ENCODE data around the gene LINGO1.

Gene LINGO1

DNA sequence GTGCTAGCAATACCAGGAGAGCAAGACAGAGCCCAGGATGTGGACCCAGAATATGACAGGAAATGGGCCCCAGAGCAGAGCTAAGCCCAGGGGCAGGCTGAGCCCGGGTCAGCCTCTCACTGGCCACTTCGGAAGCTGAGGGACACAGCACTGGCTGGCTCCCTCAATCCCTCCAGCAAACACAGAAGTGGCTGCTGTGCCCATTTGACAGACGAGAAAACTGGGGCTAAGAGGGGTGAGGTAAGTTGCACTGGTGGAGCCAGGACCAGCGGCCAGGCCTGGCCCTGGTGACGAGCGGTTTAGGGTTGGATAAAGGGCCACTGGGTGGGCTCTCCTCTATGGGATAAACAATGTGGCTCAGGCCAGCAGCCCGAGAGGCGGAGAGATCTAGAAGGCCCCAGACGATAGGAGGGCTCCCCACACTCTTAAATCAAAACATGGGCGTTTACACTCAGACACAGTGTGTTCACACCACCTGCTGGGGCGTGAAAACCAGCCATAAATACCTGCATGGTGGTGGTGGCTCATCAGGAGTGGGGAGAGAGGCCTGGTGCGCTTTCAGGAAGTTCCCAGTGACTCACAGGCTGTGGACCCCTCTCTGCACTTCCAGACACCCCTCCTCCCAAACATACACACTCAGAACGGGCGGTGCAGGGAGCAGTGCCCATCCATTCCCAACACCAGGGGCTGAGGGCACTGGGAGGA, 12.0 kb upstream of the LINGO1 start:
- DNase-seq: no peak
- Histone ChIP-seq H3K27ac (ENCODE audit: insufficient read depth, low read length, poor library complexity, severe bottlenecking) (no peak overlapping the region), H3K9me3 (ENCODE audit: control insufficient read depth, low read length) (no peaks in the 10 kb centered on the region), H3K36me3 (ENCODE audit: control insufficient read depth, insufficient read depth, low read length) (no peaks in the 10 kb centered on the region), H3K4me3 (ENCODE audit: insufficient read depth, low read depth, low read length, poor library complexity, severe bottlenecking) (no peak overlapping the region), H3K4me1 (ENCODE audit: control insufficient read depth, insufficient read depth, low read length, poor library complexity, severe bottlenecking) (no peaks in the 10 kb centered on the region), H3K27me3 (replicated peaks; ENCODE audit: control insufficient read depth, insufficient read depth, low read length, poor library complexity, severe bottlenecking) (no peaks in the 10 kb centered on the region)

DNA sequence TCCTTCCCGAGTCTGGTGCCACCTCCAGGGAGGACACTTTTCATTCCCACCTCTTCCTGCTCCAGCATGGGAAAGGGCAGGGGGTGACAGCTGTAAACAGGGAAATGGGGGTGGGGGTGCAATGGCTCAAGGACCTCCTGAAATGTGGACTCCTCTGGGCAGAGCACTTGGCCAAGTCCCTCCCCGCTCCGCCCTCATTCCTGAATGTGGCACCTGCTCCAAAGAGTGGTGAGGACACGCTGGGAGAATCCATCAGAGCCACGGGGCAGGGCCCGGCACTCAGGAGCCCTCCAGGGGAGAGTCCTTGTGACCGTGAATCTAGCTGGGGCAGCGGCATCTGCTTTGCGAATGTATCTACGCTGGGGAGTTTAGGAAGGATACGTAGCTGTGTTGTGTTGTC, 11.1 kb upstream of the LINGO1 start:
- H3K36me3 ChIP-seq (ENCODE audit: control insufficient read depth, insufficient read depth, low read length): no peaks in the 10 kb centered on the region
- H3K27me3 ChIP-seq (replicated peaks; ENCODE audit: control insufficient read depth, insufficient read depth, low read length, poor library complexity, severe bottlenecking): no peaks in the 10 kb centered on the region
- no peak overlapping the region for H3K27ac ChIP-seq (ENCODE audit: insufficient read depth, low read length, poor library complexity, severe bottlenecking)
- H3K9me3 ChIP-seq (ENCODE audit: control insufficient read depth, low read length): no peaks in the 10 kb centered on the region
- H3K4me3 ChIP-seq (ENCODE audit: insufficient read depth, low read depth, low read length, poor library complexity, severe bottlenecking): no peak overlapping the region
- H3K4me1 ChIP-seq (ENCODE audit: control insufficient read depth, insufficient read depth, low read length, poor library complexity, severe bottlenecking): no peaks in the 10 kb centered on the region
- no peak for DNase-seq

DNA sequence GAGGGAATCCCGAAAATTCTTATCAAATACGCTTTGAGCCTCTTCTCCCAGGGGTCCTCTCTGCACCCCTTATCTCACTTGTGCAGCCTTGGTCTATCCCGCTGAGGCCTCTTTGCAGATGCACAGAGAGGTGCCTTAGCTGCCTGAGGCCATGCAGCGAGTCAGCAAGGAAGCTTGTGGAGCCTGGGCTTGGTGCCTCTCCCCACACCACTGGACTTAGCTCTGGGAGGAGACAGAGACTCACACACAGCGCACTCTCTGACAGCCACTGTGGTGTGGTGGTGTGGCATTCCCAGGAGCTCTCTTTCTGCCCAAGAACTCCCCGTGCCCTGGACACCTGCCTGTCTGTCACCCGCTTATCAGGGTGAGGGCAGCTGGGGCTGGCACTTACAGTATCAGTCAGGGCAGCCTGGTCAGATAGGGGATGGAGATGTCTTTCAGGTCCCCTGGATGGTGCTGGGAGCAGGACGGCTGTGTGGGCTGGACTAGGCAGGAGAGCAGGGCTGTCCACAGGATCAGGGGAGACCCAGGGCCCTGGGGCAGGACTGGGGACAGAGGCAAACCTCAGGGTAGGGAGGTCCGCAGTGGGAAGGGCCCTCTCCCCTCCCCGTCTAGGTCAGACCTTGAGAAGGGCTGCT, 10.2 kb upstream of the LINGO1 start:
- DNase-seq: no peak
- H3K36me3 ChIP-seq (ENCODE audit: control insufficient read depth, insufficient read depth, low read length): no peaks in the 10 kb centered on the region
- H3K27me3 ChIP-seq (replicated peaks; ENCODE audit: control insufficient read depth, insufficient read depth, low read length, poor library complexity, severe bottlenecking): no peaks in the 10 kb centered on the region
- no peaks in the 10 kb centered on the region for H3K4me1 ChIP-seq (ENCODE audit: control insufficient read depth, insufficient read depth, low read length, poor library complexity, severe bottlenecking)
- H3K27ac ChIP-seq (ENCODE audit: insufficient read depth, low read length, poor library complexity, severe bottlenecking): no peak overlapping the region
- H3K4me3 ChIP-seq (ENCODE audit: insufficient read depth, low read depth, low read length, poor library complexity, severe bottlenecking): no peak overlapping the region
- H3K9me3 ChIP-seq (ENCODE audit: control insufficient read depth, low read length): no peaks in the 10 kb centered on the region

DNA sequence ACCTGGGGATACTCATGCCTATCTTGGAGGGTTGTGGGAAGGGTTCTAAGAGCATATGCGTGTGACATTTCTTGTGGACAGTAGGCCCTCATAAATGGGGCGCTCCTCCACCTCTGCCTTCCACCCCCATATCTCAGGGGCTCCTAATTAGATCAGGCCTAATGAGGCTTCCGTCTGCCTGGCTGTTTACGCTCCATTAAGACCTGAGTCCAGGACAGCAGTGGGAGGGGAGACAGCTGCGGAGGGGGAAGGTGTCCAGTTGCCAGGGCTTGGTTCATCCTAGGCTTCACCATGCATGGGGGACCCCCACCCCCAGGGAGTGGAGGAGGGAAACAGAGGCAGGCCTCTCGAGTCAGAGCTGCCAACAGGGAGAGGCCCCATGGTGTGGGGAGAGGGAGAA, 9.3 kb upstream of the LINGO1 start:
- no peak for DNase-seq

GRCh38 chr15:77640615-77641014, 7.9 kb upstream of the LINGO1 start:
- Histone ChIP-seq H3K36me3 (ENCODE audit: control insufficient read depth, insufficient read depth, low read length) (no peaks in the 10 kb centered on the region), H3K27ac (ENCODE audit: insufficient read depth, low read length, poor library complexity, severe bottlenecking) (no peak overlapping the region), H3K4me1 (ENCODE audit: control insufficient read depth, insufficient read depth, low read length, poor library complexity, severe bottlenecking) (no peaks in the 10 kb centered on the region), H3K27me3 (replicated peaks; ENCODE audit: control insufficient read depth, insufficient read depth, low read length, poor library complexity, severe bottlenecking) (peaks cover 4% of the 10 kb centered on the region), H3K4me3 (ENCODE audit: insufficient read depth, low read depth, low read length, poor library complexity, severe bottlenecking) (no peak overlapping the region), H3K9me3 (ENCODE audit: control insufficient read depth, low read length) (no peaks in the 10 kb centered on the region)
- no peak for DNase-seq

More for the DNA sequence above, 9.3 kb upstream of the LINGO1 start:
- Histone ChIP-seq H3K27me3 (replicated peaks; ENCODE audit: control insufficient read depth, insufficient read depth, low read length, poor library complexity, severe bottlenecking) (no peaks in the 10 kb centered on the region), H3K4me3 (ENCODE audit: insufficient read depth, low read depth, low read length, poor library complexity, severe bottlenecking) (no peak overlapping the region), H3K4me1 (ENCODE audit: control insufficient read depth, insufficient read depth, low read length, poor library complexity, severe bottlenecking) (no peaks in the 10 kb centered on the region), H3K27ac (ENCODE audit: insufficient read depth, low read length, poor library complexity, severe bottlenecking) (no peak overlapping the region), H3K36me3 (ENCODE audit: control insufficient read depth, insufficient read depth, low read length) (no peaks in the 10 kb centered on the region), H3K9me3 (ENCODE audit: control insufficient read depth, low read length) (no peaks in the 10 kb centered on the region)

DNA sequence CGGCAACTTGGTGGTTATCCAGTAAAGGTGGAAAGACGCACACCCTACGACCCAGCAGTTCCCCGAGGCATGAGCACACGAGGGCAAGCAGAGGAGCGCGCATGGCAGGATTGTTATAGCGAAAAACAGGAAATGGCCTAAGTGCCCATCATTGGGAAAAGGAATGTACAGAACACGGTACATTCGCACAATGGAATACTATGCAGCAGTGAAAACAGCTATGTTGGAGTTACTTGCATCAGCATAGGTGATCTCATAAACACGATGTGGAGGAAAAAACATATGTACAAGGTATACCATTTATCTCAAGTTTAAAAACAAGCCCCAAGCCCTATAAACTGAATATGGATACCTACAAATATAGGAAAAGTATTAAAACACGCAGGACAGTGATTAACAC, 6.7 kb upstream of the LINGO1 start:
- DNase-seq: no peak
- peaks cover 5% of the 10 kb centered on the region for H3K27me3 ChIP-seq (replicated peaks; ENCODE audit: control insufficient read depth, insufficient read depth, low read length, poor library complexity, severe bottlenecking)
- no peaks in the 10 kb centered on the region for H3K36me3 ChIP-seq (ENCODE audit: control insufficient read depth, insufficient read depth, low read length)
- no peaks in the 10 kb centered on the region for H3K9me3 ChIP-seq (ENCODE audit: control insufficient read depth, low read length)
- no peak overlapping the region for H3K27ac ChIP-seq (ENCODE audit: insufficient read depth, low read length, poor library complexity, severe bottlenecking)
- peaks cover 4% of the 10 kb centered on the region for H3K4me1 ChIP-seq (ENCODE audit: control insufficient read depth, insufficient read depth, low read length, poor library complexity, severe bottlenecking)
- no peak overlapping the region for H3K4me3 ChIP-seq (ENCODE audit: insufficient read depth, low read depth, low read length, poor library complexity, severe bottlenecking)

DNA sequence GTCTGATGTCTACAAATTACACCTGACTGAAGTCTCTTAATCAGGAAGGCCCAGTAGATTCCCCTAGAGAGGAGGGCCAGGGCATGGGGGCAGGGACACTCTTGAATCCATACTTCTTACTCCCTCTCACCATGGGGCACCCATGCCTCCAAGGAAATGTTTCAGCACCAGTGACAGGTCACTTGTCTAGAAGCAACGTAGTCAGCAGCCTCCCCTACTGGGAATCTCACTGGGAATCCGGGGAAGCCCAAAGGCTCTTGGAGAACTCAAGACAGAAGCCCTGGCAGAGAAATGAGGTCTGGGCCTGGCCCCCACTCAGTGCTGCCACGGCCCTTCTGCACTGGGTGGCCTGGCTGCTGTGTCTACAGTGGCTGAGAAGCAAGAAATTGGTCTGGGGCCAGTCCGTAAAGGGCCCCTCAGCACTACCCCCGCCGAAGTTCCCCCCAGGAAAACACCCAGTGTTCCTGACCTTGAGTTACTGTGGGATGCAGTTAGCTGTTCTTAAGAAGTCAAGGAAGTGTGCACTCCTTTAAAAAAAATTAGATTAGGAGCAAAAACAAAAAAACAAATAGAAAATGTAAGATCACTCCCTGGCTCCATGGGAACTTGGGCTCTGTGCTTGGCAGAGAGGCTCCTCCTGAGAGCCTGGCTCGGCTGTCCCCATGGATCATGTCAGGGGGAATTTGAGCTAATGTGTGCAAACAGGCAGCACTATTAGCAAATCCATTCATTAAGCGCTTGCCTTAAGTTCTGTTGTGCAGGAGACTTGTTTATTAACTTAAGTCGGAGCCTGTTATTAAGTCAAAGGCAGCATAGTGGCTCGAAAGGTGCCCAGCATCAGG, 5.4 kb upstream of the LINGO1 start:
- no peaks in the 10 kb centered on the region for H3K9me3 ChIP-seq (ENCODE audit: control insufficient read depth, low read length)
- H3K4me1 ChIP-seq (ENCODE audit: control insufficient read depth, insufficient read depth, low read length, poor library complexity, severe bottlenecking): peaks cover 13% of the 10 kb centered on the region
- H3K4me3 ChIP-seq (ENCODE audit: insufficient read depth, low read depth, low read length, poor library complexity, severe bottlenecking): no peak overlapping the region
- DNase-seq: no peak
- H3K27ac ChIP-seq (ENCODE audit: insufficient read depth, low read length, poor library complexity, severe bottlenecking): no peak overlapping the region
- H3K27me3 ChIP-seq (replicated peaks; ENCODE audit: control insufficient read depth, insufficient read depth, low read length, poor library complexity, severe bottlenecking): peaks cover 18% of the 10 kb centered on the region
- H3K36me3 ChIP-seq (ENCODE audit: control insufficient read depth, insufficient read depth, low read length): no peaks in the 10 kb centered on the region

GRCh38 chr15:77636209-77636608, 3.5 kb upstream of the LINGO1 start:
- Histone ChIP-seq H3K4me3 (ENCODE audit: insufficient read depth, low read depth, low read length, poor library complexity, severe bottlenecking) (no peak overlapping the region), H3K36me3 (ENCODE audit: control insufficient read depth, insufficient read depth, low read length) (no peaks in the 10 kb centered on the region), H3K9me3 (ENCODE audit: control insufficient read depth, low read length) (no peaks in the 10 kb centered on the region), H3K27ac (ENCODE audit: insufficient read depth, low read length, poor library complexity, severe bottlenecking) (no peak overlapping the region), H3K27me3 (replicated peaks; ENCODE audit: control insufficient read depth, insufficient read depth, low read length, poor library complexity, severe bottlenecking) (peaks cover 32% of the 10 kb centered on the region), H3K4me1 (ENCODE audit: control insufficient read depth, insufficient read depth, low read length, poor library complexity, severe bottlenecking) (peaks cover 14% of the 10 kb centered on the region)
- no peak for DNase-seq

GRCh38 chr15:77634266-77634962, 1.7 kb upstream of the LINGO1 start:
- H3K9me3 ChIP-seq (ENCODE audit: control insufficient read depth, low read length): no peaks in the 10 kb centered on the region
- no peak overlapping the region for H3K4me3 ChIP-seq (ENCODE audit: insufficient read depth, low read depth, low read length, poor library complexity, severe bottlenecking)
- H3K36me3 ChIP-seq (ENCODE audit: control insufficient read depth, insufficient read depth, low read length): no peaks in the 10 kb centered on the region
- peaks cover 14% of the 10 kb centered on the region for H3K4me1 ChIP-seq (ENCODE audit: control insufficient read depth, insufficient read depth, low read length, poor library complexity, severe bottlenecking)
- peak in 1 of 3 donors; percentile 5 for DNase-seq
- H3K27ac ChIP-seq (ENCODE audit: insufficient read depth, low read length, poor library complexity, severe bottlenecking): no peak overlapping the region
- H3K27me3 ChIP-seq (replicated peaks; ENCODE audit: control insufficient read depth, insufficient read depth, low read length, poor library complexity, severe bottlenecking): peaks cover 37% of the 10 kb centered on the region

All from effector memory CD4-positive, alpha-beta T cell (primary cell).